GM23338 (cell line): Measurements from ENCODE around the gene LENG9. TPM values are rescaled to one million over a fixed set of nuclear protein-coding genes. Genes with fewer than 3 reads are reported as not detected.

Experiments used
- ATAC-seq: fragments of 200-7000 bp; cut with Tn5 transposase; 3 replicates; pipeline ENCODE4 v1.9.1; 2020
- DNase-seq: peaks from one replicate; pipeline ENCODE4 v3.0.0-alpha.2; 2015; ENCODE audit warnings: low spot score
- H2AFZ ChIP-seq: fragments of 200-600 bp; sonication (generic); 2 replicates; pipeline ENCODE4 v1.8.0; 2016; ENCODE audit warnings: antibody characterized with exemption, mild to moderate bottlenecking, moderate library complexity
- H3F3A ChIP-seq: fragments of 200-600 bp; sonication (generic); replicated peaks from 2 replicates; pipeline ENCODE4 v1.8.0; 2017; ENCODE audit warnings: antibody characterized with exemption, mixed run types, low read depth
- H3K27ac ChIP-seq: fragments of 200-600 bp; sonication (generic); 2 replicates; pipeline ENCODE4 v1.6.1; 2016; ENCODE audit warnings: low read depth
- H3K27me3 ChIP-seq: fragments of 200-600 bp; sonication (generic); 2 replicates; pipeline ENCODE4 v1.8.0; 2016; ENCODE audit warnings: mild to moderate bottlenecking, mixed run types, moderate library complexity; ENCODE audit not compliant: insufficient read depth
- H3K36me3 ChIP-seq: fragments of 200-600 bp; sonication (generic); 2 replicates; pipeline ENCODE4 v1.8.0; 2016; ENCODE audit warnings: mild to moderate bottlenecking; ENCODE audit not compliant: insufficient read depth
- H3K4me1 ChIP-seq: fragments of 200-600 bp; sonication (generic); 2 replicates; pipeline ENCODE4 v1.8.0; 2016; ENCODE audit warnings: mild to moderate bottlenecking, moderate library complexity; ENCODE audit not compliant: insufficient read depth
- H3K4me2 ChIP-seq: fragments of 200-600 bp; sonication (generic); 2 replicates; pipeline ENCODE4 v1.7.1; 2017; ENCODE audit warnings: mixed run types
- H3K4me3 ChIP-seq: fragments of 200-600 bp; sonication (generic); 2 replicates; pipeline ENCODE4 v1.6.1; 2016; ENCODE audit warnings: mixed run types
- H3K79me2 ChIP-seq: fragments of 200-600 bp; sonication (generic); replicated peaks from 2 replicates; pipeline ENCODE4 v1.8.0; 2017; ENCODE audit warnings: mild to moderate bottlenecking; ENCODE audit not compliant: insufficient read depth
- H3K9me2 ChIP-seq: fragments of 200-600 bp; sonication (generic); 2 replicates; pipeline ENCODE4 v1.8.0; 2017; ENCODE audit not compliant: insufficient read depth
- H4K20me1 ChIP-seq: fragments of 200-600 bp; sonication (generic); replicated peaks from 2 replicates; pipeline ENCODE4 v1.8.0; 2017; ENCODE audit warnings: mild to moderate bottlenecking; ENCODE audit not compliant: insufficient read depth
- H3K27ac Mint-ChIP-seq: 2 replicates; pipeline ENCODE4 v1.8.0; 2020; ENCODE audit warnings: inconsistent platforms, mild to moderate bottlenecking, moderate library complexity, mixed read lengths
- H3K27me3 Mint-ChIP-seq: 3 replicates; pipeline ENCODE4 v1.8.0; 2022; ENCODE audit warnings: low read depth, mild to moderate bottlenecking, moderate library complexity, mixed read lengths, inconsistent platforms; ENCODE audit not compliant: insufficient read depth, poor library complexity
- H3K36me3 Mint-ChIP-seq: 3 replicates; pipeline ENCODE4 v1.8.0; 2021; ENCODE audit warnings: low read depth, mild to moderate bottlenecking, inconsistent platforms, moderate library complexity, mixed read lengths
- H3K4me1 Mint-ChIP-seq: 3 replicates; pipeline ENCODE4 v1.8.0; 2020; ENCODE audit warnings: mild to moderate bottlenecking, inconsistent platforms, mixed read lengths
- H3K4me3 Mint-ChIP-seq: 3 replicates; pipeline ENCODE4 v1.8.0; 2021; ENCODE audit warnings: moderate library complexity, mild to moderate bottlenecking, inconsistent platforms, mixed read lengths
- H3K9me3 Mint-ChIP-seq: 3 replicates; pipeline ENCODE4 v1.8.0; 2020; ENCODE audit warnings: moderate library complexity, mild to moderate bottlenecking, inconsistent platforms, mixed read lengths
- CREB1 ChIP-seq: fragments of 250-450 bp; sonication (Bioruptor Pico); IDR thresholded peaks from 2 replicates; pipeline ENCODE4 v1.5.0; 2020; ENCODE audit warnings: low read depth, mild to moderate bottlenecking, moderate library complexity
- ETS1 ChIP-seq: IDR thresholded peaks from 2 replicates; pipeline ENCODE4 v1.6.1; 2016; ENCODE audit warnings: antibody characterized with exemption
- EZH2 ChIP-seq: fragments of 200-600 bp; sonication (generic); IDR thresholded peaks from one replicate; pipeline ENCODE4 v1.8.0; 2017; ENCODE audit warnings: antibody characterized with exemption, mild to moderate bottlenecking, low read depth; ENCODE audit not compliant: unreplicated experiment
- EZH2phosphoT487 ChIP-seq: fragments of 200-600 bp; sonication (generic); IDR thresholded peaks from one replicate; pipeline ENCODE4 v1.8.1; 2018; ENCODE audit warnings: antibody characterized with exemption; ENCODE audit not compliant: unreplicated experiment
- JUNB ChIP-seq: IDR thresholded peaks from one replicate; pipeline ENCODE4 v1.6.1; 2016; ENCODE audit warnings: antibody characterized with exemption; ENCODE audit not compliant: unreplicated experiment
- NANOG ChIP-seq: IDR thresholded peaks from 2 replicates; pipeline ENCODE4 v1.6.1; 2016; ENCODE audit warnings: antibody characterized with exemption, borderline replicate concordance
- POLR2AphosphoS5 ChIP-seq: IDR thresholded peaks from 2 replicates; pipeline ENCODE4 v1.6.1; 2016; ENCODE audit warnings: antibody characterized with exemption, low read depth
- REST ChIP-seq: IDR thresholded peaks from one replicate; pipeline ENCODE4 v1.6.1; 2018; ENCODE audit warnings: antibody characterized with exemption; ENCODE audit not compliant: unreplicated experiment
- STAT1 ChIP-seq: IDR thresholded peaks from one replicate; pipeline ENCODE4 v1.6.1; 2016; ENCODE audit warnings: antibody characterized with exemption; ENCODE audit not compliant: unreplicated experiment
- ZNF331 ChIP-seq: fragments of 250-450 bp; sonication (Bioruptor Pico); IDR thresholded peaks from 2 replicates; pipeline ENCODE4 v1.5.0; 2020; ENCODE audit warnings: low read depth, mild to moderate bottlenecking, moderate library complexity
- polyA plus RNA-seq: library from polyadenylated mRNA; unstranded; fragments of >200 nt; fragmentation: Nextera tagmentation; extraction: Ambion mirVana; gene quantifications from 2 replicates; pipeline ENCODE4 v1.2.1, GENCODE V29; 2016
- total RNA-seq: library from RNA; depleted of rRNA; stranded (reverse); fragments of >200 nt; shearing (Covaris generic); gene quantifications from 2 replicates; pipeline ENCODE4 v1.2.3, GENCODE V29; 2014
- TF ChIP-seq, protein P1 (sequence below), 2 experiments: fragments of 200-600 bp in 1 of 2; sonication (generic) in 1 of 2; conservative IDR thresholded peaks; 2 replicates each; pipeline versions ENCODE4 v1.5.1 to v1.6.1; 2016 to 2017; ENCODE audit warnings: antibody characterized with exemption in 2 of 2, low read depth in 2 of 2, mild to moderate bottlenecking in 2 of 2, moderate library complexity in 1 of 2
- TF ChIP-seq, protein P2 (sequence below): fragments of 250-450 bp; sonication (Bioruptor Pico); IDR thresholded peaks from 2 replicates; pipeline ENCODE4 v1.5.0; 2020; ENCODE audit warnings: mild to moderate bottlenecking, moderate library complexity

Gene LENG9
- total and polyA plus RNA-seq, 2 experiments from 2014 or later: 0.26 to 6.4 TPM

DNA sequence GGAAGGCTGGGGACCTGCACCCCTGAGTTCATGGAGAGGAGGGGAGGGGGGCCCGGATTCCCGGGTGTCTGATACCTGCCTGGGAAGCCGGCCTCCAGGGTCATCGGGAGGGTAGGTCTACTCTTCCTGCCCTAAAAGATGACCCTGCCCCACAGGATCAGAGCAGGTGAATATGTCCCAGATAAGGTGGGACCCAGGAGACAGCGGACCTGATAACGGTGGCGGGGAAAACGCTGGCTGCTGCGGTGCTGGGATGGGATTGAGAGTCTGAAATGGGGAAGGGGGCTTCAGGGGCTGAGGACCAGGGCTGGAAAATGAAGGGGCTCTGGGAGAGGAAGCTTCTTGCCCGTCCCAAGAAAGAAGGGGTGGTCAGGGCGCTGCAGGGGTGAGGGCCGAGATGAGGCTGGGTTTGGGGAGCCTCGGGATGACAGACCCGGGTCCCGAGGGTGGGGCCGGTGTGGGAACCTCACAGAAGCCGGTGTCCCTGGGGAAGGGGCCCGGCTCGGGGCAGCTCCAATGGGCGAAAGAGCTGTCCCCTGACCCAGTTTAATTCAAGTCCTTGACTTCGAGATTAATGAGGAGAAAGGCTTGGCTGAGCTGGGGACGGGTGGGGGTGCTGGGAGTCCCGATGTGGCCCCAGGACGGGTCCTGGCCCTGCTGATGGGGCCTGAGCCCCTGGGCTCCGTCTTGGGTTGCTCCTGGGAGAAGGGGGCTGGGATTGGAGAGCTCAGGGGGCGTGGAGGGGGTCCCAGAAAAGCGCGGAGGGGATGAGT is 47.5 kb downstream of the LENG9 start:
- Histone ChIP-seq H3K4me1 (peaks cover 23% of the 10 kb centered on the region), H3K4me3 (peak overlapping the region; percentile 86), H4K20me1 (no peaks in the 10 kb centered on the region), H3K27me3 (peaks cover 23% of the 10 kb centered on the region), H3K27ac (no peak overlapping the region), H3F3A (peaks cover 13% of the 10 kb centered on the region), H3K4me2 (peak overlapping the region; percentile 95), H3K79me2 (no peaks in the 10 kb centered on the region), H3K36me3 (no peaks in the 10 kb centered on the region), H3K9me2 (no peaks in the 10 kb centered on the region), H2AFZ (peak overlapping the region; percentile 93)
- TF ChIP-seq NANOG (no peak), CREB1 (CRISPR knock-in tag) (no peak), ETS1 (no peak), STAT1 (no peak), JUNB (no peak), ZNF331 (no peak), EZH2phosphoT487 (no peak), EZH2 (no peak), POLR2AphosphoS5 (no peak), REST (no peak)
- TF ChIP-seq, protein P1, sequence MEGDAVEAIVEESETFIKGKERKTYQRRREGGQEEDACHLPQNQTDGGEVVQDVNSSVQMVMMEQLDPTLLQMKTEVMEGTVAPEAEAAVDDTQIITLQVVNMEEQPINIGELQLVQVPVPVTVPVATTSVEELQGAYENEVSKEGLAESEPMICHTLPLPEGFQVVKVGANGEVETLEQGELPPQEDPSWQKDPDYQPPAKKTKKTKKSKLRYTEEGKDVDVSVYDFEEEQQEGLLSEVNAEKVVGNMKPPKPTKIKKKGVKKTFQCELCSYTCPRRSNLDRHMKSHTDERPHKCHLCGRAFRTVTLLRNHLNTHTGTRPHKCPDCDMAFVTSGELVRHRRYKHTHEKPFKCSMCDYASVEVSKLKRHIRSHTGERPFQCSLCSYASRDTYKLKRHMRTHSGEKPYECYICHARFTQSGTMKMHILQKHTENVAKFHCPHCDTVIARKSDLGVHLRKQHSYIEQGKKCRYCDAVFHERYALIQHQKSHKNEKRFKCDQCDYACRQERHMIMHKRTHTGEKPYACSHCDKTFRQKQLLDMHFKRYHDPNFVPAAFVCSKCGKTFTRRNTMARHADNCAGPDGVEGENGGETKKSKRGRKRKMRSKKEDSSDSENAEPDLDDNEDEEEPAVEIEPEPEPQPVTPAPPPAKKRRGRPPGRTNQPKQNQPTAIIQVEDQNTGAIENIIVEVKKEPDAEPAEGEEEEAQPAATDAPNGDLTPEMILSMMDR (conservative IDR thresholded peaks at IDR 0.05; ENCODE audit: low read depth in 2 of 2): no peak
- TF ChIP-seq, protein P2, sequence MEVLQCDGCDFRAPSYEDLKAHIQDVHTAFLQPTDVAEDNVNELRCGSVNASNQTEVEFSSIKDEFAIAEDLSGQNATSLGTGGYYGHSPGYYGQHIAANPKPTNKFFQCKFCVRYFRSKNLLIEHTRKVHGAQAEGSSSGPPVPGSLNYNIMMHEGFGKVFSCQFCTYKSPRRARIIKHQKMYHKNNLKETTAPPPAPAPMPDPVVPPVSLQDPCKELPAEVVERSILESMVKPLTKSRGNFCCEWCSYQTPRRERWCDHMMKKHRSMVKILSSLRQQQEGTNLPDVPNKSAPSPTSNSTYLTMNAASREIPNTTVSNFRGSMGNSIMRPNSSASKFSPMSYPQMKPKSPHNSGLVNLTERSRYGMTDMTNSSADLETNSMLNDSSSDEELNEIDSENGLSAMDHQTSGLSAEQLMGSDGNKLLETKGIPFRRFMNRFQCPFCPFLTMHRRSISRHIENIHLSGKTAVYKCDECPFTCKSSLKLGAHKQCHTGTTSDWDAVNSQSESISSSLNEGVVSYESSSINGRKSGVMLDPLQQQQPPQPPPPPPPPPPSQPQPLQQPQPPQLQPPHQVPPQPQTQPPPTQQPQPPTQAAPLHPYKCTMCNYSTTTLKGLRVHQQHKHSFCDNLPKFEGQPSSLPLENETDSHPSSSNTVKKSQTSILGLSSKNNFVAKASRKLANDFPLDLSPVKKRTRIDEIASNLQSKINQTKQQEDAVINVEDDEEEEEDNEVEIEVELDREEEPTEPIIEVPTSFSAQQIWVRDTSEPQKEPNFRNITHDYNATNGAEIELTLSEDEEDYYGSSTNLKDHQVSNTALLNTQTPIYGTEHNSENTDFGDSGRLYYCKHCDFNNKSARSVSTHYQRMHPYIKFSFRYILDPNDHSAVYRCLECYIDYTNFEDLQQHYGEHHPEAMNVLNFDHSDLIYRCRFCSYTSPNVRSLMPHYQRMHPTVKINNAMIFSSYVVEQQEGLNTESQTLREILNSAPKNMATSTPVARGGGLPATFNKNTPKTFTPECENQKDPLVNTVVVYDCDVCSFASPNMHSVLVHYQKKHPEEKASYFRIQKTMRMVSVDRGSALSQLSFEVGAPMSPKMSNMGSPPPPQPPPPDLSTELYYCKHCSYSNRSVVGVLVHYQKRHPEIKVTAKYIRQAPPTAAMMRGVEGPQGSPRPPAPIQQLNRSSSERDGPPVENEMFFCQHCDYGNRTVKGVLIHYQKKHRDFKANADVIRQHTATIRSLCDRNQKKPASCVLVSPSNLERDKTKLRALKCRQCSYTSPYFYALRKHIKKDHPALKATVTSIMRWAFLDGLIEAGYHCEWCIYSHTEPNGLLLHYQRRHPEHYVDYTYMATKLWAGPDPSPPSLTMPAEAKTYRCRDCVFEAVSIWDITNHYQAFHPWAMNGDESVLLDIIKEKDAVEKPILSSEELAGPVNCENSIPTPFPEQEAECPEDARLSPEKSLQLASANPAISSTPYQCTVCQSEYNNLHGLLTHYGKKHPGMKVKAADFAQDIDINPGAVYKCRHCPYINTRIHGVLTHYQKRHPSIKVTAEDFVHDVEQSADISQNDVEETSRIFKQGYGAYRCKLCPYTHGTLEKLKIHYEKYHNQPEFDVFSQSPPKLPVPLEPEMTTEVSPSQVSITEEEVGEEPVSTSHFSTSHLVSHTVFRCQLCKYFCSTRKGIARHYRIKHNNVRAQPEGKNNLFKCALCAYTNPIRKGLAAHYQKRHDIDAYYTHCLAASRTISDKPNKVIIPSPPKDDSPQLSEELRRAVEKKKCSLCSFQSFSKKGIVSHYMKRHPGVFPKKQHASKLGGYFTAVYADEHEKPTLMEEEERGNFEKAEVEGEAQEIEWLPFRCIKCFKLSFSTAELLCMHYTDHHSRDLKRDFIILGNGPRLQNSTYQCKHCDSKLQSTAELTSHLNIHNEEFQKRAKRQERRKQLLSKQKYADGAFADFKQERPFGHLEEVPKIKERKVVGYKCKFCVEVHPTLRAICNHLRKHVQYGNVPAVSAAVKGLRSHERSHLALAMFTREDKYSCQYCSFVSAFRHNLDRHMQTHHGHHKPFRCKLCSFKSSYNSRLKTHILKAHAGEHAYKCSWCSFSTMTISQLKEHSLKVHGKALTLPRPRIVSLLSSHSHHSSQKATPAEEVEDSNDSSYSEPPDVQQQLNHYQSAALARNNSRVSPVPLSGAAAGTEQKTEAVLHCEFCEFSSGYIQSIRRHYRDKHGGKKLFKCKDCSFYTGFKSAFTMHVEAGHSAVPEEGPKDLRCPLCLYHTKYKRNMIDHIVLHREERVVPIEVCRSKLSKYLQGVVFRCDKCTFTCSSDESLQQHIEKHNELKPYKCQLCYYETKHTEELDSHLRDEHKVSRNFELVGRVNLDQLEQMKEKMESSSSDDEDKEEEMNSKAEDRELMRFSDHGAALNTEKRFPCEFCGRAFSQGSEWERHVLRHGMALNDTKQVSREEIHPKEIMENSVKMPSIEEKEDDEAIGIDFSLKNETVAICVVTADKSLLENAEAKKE (CRISPR knock-in tag): no peak
- Mint-ChIP-seq H3K9me3 (peaks cover 22% of the 10 kb centered on the region), H3K36me3 (peaks cover 18% of the 10 kb centered on the region), H3K27me3 (peaks cover 35% of the 10 kb centered on the region), H3K4me3 (peak overlapping the region; percentile 86), H3K27ac (no peak overlapping the region), H3K4me1 (peaks cover 28% of the 10 kb centered on the region)
- DNase-seq (no peak), ATAC-seq (peak; percentile 1)
